Peyer's patch (tissue), 4 donors: ENCODE data around the gene ARHGEF18. TPM values are rescaled to one million over a fixed set of nuclear protein-coding genes. Genes with fewer than 3 reads are reported as not detected.

Experiments used
- DNase-seq, 3 donors: peaks; one replicate each; pipeline ENCODE4 v3.0.0-alpha.2; 2017 to 2019
- H3K27ac ChIP-seq, 4 donors: fragments of 200-600 bp; sonication (generic); one replicate each; pipeline ENCODE4 v1.5.1; 2016 to 2019
- H3K27me3 ChIP-seq, 2 donors: fragments of 200-600 bp; sonication (generic); one replicate each; pipeline ENCODE4 v1.5.1; 2019
- H3K36me3 ChIP-seq, 3 donors: fragments of 200-600 bp; sonication (generic); one replicate each; pipeline ENCODE4 v1.5.1; 2016 to 2019
- H3K4me1 ChIP-seq, 4 donors: fragments of 200-600 bp; sonication (generic); one replicate each; pipeline ENCODE4 v1.5.1; 2016 to 2019
- H3K4me3 ChIP-seq, 4 donors: fragments of 200-600 bp; sonication (generic); 1 replicate in 3 of 4; 2 replicates in 1 of 4; pipeline ENCODE4 v1.5.1; 2016 to 2019; ENCODE audit warnings: mild to moderate bottlenecking in 1 of 4
- H3K9me3 ChIP-seq, 4 donors: fragments of 200-600 bp; sonication (generic); one replicate each; pipeline ENCODE4 v1.5.1; 2016 to 2019; ENCODE audit warnings: mild to moderate bottlenecking in 1 of 4
- CTCF ChIP-seq, 6 experiments: fragments of 450-650 bp in 4 of 6; fragments of 200-600 bp in 2 of 6; sonication (generic) in 1 of 6; IDR thresholded peaks; one replicate each; pipeline ENCODE4 v1.5.1; 2017 to 2019; ENCODE audit warnings: antibody characterized with exemption in 6 of 6, mild to moderate bottlenecking in 3 of 6, moderate library complexity in 1 of 6
- POLR2A ChIP-seq, 2 donors: fragments of 450-650 bp; IDR thresholded peaks; one replicate each; pipeline ENCODE4 v1.5.1; 2017; ENCODE audit warnings: antibody characterized with exemption in 2 of 2, mild to moderate bottlenecking in 2 of 2, moderate library complexity in 2 of 2
- total RNA-seq, 4 donors: library from RNA; depleted of rRNA; stranded (reverse); fragments of >200 nt; gene quantifications; one replicate each; pipeline ENCODE4 v1.1.0, GENCODE V29; 2016

Gene ARHGEF18
- total RNA-seq, 4 donors from 2014 or later: 75.9 to 139 (median 111) TPM

- no peaks in the 10 kb centered on the region for H3K27me3 ChIP-seq
- no peak overlapping the region for H3K27ac ChIP-seq
- H3K4me1 ChIP-seq: no peaks in the 10 kb centered on the region
- no peak for TF ChIP-seq POLR2A (IDR thresholded peaks at IDR 0.05)
- TF ChIP-seq CTCF (IDR thresholded peaks at IDR 0.05): no peak
- H3K36me3 ChIP-seq: no peaks in the 10 kb centered on the region
- peak in 1 of 3 donors; percentile 27 for DNase-seq
- H3K9me3 ChIP-seq: peaks cover 0 to 4% (median 0%) of the 10 kb centered on the region in 4 donors
- H3K4me3 ChIP-seq: no peak overlapping the region
Measured at GRCh38 chr19:7311911-7312310, 36.8 kb upstream of the ARHGEF18 start.

- no peak for TF ChIP-seq CTCF (IDR thresholded peaks at IDR 0.05)
- no peak for TF ChIP-seq POLR2A (IDR thresholded peaks at IDR 0.05)
- H3K27me3 ChIP-seq: no peaks in the 10 kb centered on the region
- no peak overlapping the region for H3K27ac ChIP-seq
- H3K9me3 ChIP-seq: peaks cover 0 to 4% (median 0%) of the 10 kb centered on the region in 4 donors
- H3K4me3 ChIP-seq: no peak overlapping the region
- DNase-seq: peak in 1 of 3 donors; percentile 22
- no peaks in the 10 kb centered on the region for H3K36me3 ChIP-seq
- H3K4me1 ChIP-seq: no peaks in the 10 kb centered on the region
Measured at GRCh38 chr19:7312816-7313215, 35.9 kb upstream of the ARHGEF18 start.

- Histone ChIP-seq H3K27me3 (no peaks in the 10 kb centered on the region), H3K9me3 (peaks cover 0 to 4% (median 0%) of the 10 kb centered on the region in 4 donors), H3K36me3 (no peaks in the 10 kb centered on the region), H3K4me3 (no peak overlapping the region), H3K4me1 (no peaks in the 10 kb centered on the region), H3K27ac (no peak overlapping the region)
- TF ChIP-seq CTCF (IDR thresholded peaks at IDR 0.05) (no peak), POLR2A (IDR thresholded peaks at IDR 0.05) (no peak)
- DNase-seq: no peak
Measured at GRCh38 chr19:7318176-7318575, 30.6 kb upstream of the ARHGEF18 start.

- Histone ChIP-seq H3K27ac (no peak overlapping the region), H3K9me3 (peaks cover 0 to 6% (median 0%) of the 10 kb centered on the region in 4 donors), H3K27me3 (no peaks in the 10 kb centered on the region), H3K4me1 (no peaks in the 10 kb centered on the region), H3K4me3 (no peak overlapping the region), H3K36me3 (no peaks in the 10 kb centered on the region)
- TF ChIP-seq CTCF (IDR thresholded peaks at IDR 0.05) (peak in 4 of 6 experiments; percentile 33 to 56 (median 48)), POLR2A (IDR thresholded peaks at IDR 0.05) (no peak)
- peak in 1 of 3 donors; percentile 75 for DNase-seq
Measured at GRCh38 chr19:7326105-7326877, 22.4 kb upstream of the ARHGEF18 start.

- TF ChIP-seq POLR2A (IDR thresholded peaks at IDR 0.05): no peak
- TF ChIP-seq CTCF (IDR thresholded peaks at IDR 0.05): no peak
- H3K4me3 ChIP-seq: no peak overlapping the region
Measured at GRCh38 chr19:7327802-7328201, 20.9 kb upstream of the ARHGEF18 start.

More at GRCh38 chr19:7327802-7328201, 20.9 kb upstream of the ARHGEF18 start:
- H3K36me3 ChIP-seq: no peaks in the 10 kb centered on the region
- H3K4me1 ChIP-seq: peaks cover 0 to 4% (median 0%) of the 10 kb centered on the region in 4 donors
- DNase-seq: no peak
- no peaks in the 10 kb centered on the region for H3K27me3 ChIP-seq
- H3K27ac ChIP-seq: no peak overlapping the region
- H3K9me3 ChIP-seq: peaks cover 0 to 6% (median 0%) of the 10 kb centered on the region in 4 donors
